H1 (cell line): ENCODE data around the gene ETNK1. TPM values are rescaled to one million over a fixed set of nuclear protein-coding genes. Genes with fewer than 3 reads are reported as not detected.

ENCODE experiments used
- EGR1 ChIP-seq: IDR thresholded peaks from 2 replicates; pipeline ENCODE4 v1.6.1; 2011; ENCODE audit warnings: low read depth, low read length, borderline replicate concordance
- GTF2F1 ChIP-seq: IDR thresholded peaks from 2 replicates; pipeline ENCODE4 v1.6.1; 2012; ENCODE audit warnings: low read depth, low read length, improper control_type of control experiment, borderline replicate concordance
- POU5F1 ChIP-seq: IDR thresholded peaks from 2 replicates; pipeline ENCODE4 v1.6.1; 2011; ENCODE audit warnings: low read depth, mild to moderate bottlenecking, low read length, moderate library complexity
- SP4 ChIP-seq: IDR thresholded peaks from 2 replicates; pipeline ENCODE4 v1.6.1; 2012; ENCODE audit warnings: low read length, inconsistent platforms
- polyA plus RNA-seq, 7 experiments: library from polyadenylated mRNA; depleted of rRNA in 3 of 7; stranded (reverse) in 5 of 7; unstranded in 2 of 7; fragments of >200 nt in 5 of 7; fragments of 200-250 nt in 2 of 7; gene quantifications; 1 replicate in 5 of 7; 2 replicates in 1 of 7; 4 replicates in 1 of 7; pipeline versions ENCODE4 v1.2.1 to v1.2.3, GENCODE V29; 2011 to 2013; ENCODE audit warnings: missing spikeins in 2 of 7, mixed read lengths in 2 of 7
- total RNA-seq: library from RNA; stranded (reverse); fragmentation: NEBNext Ultra II Directional; extraction: Animal tissue kit (Norgen Biotek cat#: 25700); gene quantifications from 2 replicates; pipeline ENCODE4 v1.2.1, GENCODE V29; 2021
- TF ChIP-seq, protein P1 (sequence below): fragments of 300-600 bp; sonication (generic); IDR thresholded peaks from 2 replicates; pipeline ENCODE4 v1.7.1; 2012; ENCODE audit warnings: low read length, moderate library complexity, mild to moderate bottlenecking, inconsistent platforms; ENCODE audit not compliant: insufficient replicate concordance
- TF ChIP-seq, protein P2 (sequence below): IDR thresholded peaks from 2 replicates; pipeline ENCODE4 v1.6.1; 2011; ENCODE audit warnings: low read depth, mild to moderate bottlenecking, low read length; ENCODE audit not compliant: insufficient read depth

ETNK1 gene
- total and polyA plus RNA-seq, 2 of the 8 experiments (the other 6 are each of a cell fraction or from before 2014, with no cell fraction given) = 11.6 to 82.7 TPM

GRCh38 chr12:22672951-22673350 lies 48.0 kb downstream of the ETNK1 start (continued):
- TF ChIP-seq, protein P1, sequence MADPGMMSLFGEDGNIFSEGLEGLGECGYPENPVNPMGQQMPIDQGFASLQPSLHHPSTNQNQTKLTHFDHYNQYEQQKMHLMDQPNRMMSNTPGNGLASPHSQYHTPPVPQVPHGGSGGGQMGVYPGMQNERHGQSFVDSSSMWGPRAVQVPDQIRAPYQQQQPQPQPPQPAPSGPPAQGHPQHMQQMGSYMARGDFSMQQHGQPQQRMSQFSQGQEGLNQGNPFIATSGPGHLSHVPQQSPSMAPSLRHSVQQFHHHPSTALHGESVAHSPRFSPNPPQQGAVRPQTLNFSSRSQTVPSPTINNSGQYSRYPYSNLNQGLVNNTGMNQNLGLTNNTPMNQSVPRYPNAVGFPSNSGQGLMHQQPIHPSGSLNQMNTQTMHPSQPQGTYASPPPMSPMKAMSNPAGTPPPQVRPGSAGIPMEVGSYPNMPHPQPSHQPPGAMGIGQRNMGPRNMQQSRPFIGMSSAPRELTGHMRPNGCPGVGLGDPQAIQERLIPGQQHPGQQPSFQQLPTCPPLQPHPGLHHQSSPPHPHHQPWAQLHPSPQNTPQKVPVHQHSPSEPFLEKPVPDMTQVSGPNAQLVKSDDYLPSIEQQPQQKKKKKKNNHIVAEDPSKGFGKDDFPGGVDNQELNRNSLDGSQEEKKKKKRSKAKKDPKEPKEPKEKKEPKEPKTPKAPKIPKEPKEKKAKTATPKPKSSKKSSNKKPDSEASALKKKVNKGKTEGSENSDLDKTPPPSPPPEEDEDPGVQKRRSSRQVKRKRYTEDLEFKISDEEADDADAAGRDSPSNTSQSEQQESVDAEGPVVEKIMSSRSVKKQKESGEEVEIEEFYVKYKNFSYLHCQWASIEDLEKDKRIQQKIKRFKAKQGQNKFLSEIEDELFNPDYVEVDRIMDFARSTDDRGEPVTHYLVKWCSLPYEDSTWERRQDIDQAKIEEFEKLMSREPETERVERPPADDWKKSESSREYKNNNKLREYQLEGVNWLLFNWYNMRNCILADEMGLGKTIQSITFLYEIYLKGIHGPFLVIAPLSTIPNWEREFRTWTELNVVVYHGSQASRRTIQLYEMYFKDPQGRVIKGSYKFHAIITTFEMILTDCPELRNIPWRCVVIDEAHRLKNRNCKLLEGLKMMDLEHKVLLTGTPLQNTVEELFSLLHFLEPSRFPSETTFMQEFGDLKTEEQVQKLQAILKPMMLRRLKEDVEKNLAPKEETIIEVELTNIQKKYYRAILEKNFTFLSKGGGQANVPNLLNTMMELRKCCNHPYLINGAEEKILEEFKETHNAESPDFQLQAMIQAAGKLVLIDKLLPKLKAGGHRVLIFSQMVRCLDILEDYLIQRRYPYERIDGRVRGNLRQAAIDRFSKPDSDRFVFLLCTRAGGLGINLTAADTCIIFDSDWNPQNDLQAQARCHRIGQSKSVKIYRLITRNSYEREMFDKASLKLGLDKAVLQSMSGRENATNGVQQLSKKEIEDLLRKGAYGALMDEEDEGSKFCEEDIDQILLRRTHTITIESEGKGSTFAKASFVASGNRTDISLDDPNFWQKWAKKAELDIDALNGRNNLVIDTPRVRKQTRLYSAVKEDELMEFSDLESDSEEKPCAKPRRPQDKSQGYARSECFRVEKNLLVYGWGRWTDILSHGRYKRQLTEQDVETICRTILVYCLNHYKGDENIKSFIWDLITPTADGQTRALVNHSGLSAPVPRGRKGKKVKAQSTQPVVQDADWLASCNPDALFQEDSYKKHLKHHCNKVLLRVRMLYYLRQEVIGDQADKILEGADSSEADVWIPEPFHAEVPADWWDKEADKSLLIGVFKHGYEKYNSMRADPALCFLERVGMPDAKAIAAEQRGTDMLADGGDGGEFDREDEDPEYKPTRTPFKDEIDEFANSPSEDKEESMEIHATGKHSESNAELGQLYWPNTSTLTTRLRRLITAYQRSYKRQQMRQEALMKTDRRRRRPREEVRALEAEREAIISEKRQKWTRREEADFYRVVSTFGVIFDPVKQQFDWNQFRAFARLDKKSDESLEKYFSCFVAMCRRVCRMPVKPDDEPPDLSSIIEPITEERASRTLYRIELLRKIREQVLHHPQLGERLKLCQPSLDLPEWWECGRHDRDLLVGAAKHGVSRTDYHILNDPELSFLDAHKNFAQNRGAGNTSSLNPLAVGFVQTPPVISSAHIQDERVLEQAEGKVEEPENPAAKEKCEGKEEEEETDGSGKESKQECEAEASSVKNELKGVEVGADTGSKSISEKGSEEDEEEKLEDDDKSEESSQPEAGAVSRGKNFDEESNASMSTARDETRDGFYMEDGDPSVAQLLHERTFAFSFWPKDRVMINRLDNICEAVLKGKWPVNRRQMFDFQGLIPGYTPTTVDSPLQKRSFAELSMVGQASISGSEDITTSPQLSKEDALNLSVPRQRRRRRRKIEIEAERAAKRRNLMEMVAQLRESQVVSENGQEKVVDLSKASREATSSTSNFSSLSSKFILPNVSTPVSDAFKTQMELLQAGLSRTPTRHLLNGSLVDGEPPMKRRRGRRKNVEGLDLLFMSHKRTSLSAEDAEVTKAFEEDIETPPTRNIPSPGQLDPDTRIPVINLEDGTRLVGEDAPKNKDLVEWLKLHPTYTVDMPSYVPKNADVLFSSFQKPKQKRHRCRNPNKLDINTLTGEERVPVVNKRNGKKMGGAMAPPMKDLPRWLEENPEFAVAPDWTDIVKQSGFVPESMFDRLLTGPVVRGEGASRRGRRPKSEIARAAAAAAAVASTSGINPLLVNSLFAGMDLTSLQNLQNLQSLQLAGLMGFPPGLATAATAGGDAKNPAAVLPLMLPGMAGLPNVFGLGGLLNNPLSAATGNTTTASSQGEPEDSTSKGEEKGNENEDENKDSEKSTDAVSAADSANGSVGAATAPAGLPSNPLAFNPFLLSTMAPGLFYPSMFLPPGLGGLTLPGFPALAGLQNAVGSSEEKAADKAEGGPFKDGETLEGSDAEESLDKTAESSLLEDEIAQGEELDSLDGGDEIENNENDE = no peak
- no peak for TF ChIP-seq SP4
- TF ChIP-seq POU5F1 = no peak
- no peak for TF ChIP-seq EGR1
- TF ChIP-seq GTF2F1 = no peak
- TF ChIP-seq, protein P2, sequence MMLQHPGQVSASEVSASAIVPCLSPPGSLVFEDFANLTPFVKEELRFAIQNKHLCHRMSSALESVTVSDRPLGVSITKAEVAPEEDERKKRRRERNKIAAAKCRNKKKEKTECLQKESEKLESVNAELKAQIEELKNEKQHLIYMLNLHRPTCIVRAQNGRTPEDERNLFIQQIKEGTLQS = no peak
